ENCODE measurements around the gene MYOM1.

DNA sequence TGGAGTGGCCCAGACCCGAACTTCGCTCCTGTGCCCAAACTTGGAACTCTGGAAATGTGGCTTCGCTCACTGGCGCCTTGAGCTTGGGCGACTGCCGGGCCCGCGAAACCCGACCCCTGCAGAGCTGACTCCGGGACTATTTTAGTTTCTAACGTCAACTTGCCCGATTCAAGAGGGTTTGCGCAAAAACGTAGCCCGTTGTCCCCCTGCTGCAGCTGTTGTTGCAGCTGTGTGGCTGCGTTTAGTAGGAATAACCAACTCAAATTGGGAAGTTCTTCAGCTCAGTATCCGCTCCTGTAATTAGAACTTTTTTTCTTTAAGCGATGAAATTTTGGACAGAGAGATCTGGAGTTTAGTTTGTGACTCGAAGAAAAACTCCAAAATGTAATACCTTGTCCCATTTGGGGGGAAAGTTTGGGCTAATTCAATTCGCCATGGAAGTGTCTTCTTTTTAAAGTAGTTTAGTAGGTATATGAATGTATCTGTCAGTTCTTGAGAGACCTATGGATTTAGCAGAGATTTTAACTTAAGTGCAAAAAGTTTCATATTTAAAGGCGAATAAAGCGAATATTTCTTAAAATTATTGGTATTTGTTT is 28.4 kb upstream of the MYOM1 start:
- no peak for TF ChIP-seq ZNF274 (IDR thresholded peaks at IDR 0.05; ENCODE audit: low read depth, low read length)
- no peak for TF ChIP-seq SUZ12 (IDR thresholded peaks at IDR 0.05; ENCODE audit: extremely low read depth, insufficient read depth, insufficient read length)
